ENCODE results near the gene SKI.

SKI gene

DNA sequence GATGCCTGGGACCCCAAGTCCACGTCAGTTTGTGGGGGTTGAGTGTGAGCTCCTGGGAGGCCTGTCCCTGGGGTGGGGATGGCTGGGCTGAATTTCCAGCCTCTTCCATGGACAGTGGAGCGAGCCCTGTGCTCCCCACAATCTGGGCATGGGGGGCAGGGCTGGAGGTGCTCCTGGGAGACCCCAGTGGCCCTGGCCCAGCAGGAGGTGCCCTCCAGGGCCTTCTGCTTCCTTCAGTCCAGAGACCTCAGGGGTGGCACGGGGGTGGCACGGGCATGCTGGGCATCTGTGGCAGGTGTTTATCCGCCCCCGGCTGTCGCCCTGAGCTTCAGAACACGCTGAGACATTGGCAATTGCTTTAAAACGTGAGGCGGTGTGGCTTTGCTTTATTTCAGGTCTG, 122.4 kb downstream of the SKI start:
- TF ChIP-seq, protein P1, sequence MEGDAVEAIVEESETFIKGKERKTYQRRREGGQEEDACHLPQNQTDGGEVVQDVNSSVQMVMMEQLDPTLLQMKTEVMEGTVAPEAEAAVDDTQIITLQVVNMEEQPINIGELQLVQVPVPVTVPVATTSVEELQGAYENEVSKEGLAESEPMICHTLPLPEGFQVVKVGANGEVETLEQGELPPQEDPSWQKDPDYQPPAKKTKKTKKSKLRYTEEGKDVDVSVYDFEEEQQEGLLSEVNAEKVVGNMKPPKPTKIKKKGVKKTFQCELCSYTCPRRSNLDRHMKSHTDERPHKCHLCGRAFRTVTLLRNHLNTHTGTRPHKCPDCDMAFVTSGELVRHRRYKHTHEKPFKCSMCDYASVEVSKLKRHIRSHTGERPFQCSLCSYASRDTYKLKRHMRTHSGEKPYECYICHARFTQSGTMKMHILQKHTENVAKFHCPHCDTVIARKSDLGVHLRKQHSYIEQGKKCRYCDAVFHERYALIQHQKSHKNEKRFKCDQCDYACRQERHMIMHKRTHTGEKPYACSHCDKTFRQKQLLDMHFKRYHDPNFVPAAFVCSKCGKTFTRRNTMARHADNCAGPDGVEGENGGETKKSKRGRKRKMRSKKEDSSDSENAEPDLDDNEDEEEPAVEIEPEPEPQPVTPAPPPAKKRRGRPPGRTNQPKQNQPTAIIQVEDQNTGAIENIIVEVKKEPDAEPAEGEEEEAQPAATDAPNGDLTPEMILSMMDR (conservative IDR thresholded peaks at IDR 0.05; ENCODE audit: low read length) = no peak
- H3K4me3 ChIP-seq (ENCODE audit: low read length) = no peak overlapping the region
- DNase-seq (ENCODE audit: low read depth) = no peak

DNA sequence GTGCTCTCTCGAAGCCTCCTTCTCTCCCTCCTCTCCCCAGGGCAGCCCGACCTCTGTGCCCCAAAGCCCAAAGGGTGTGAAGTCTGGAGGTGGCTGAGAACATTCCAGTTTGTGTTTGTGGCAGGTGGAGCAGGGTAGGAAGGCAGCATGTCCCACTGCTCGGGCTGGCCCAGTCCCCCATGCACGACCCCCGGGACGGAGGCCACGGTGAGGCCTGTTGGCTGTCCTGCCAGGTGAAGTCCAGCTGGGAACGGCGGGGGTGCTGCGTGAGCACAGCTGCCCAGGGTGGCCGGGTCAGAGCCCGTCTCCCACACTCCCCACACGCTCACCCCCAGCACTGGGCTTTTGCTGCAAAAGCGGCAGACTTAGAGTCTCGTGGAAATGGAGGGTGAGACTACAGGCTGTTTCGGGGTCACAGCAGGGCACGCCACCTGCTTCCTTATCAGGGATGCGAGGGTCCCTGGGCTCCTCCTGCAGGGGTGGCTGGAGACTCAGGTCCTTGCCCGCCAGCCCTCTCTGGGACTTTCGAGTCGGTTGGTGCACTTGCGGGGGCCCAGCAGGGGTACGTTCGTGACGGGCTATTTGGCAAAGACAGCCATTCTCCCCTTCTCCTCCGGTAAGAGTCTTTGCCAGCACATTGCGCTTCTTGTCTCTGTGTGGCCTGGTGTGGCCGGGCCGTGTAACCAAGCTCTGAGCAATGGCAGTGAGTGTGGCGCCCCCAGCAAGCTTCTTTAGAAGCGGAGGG, 123.0 kb downstream of the SKI start:
- TF ChIP-seq, protein P1 (conservative IDR thresholded peaks at IDR 0.05; ENCODE audit: low read length) = no peak

DNA sequence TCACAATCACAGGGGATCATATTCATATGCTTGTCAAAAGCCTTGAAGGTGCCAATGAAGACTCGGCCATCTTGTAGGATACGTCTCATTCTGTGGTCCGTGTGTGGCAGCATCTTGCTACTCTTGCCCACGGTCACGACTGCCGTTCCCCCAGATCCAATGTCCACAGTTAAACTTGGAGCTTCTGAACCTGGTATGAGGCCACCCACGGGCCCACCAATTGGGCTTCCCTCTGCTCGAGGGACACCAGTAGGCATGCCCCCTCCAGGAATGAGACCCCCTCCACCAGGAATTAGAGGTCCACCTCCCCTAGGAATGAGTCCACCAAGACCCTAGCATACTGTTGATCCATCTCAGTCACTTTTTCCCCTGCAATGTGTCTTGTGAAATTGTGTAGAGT, 123.6 kb downstream of the SKI start:
- TF ChIP-seq, protein P1 (conservative IDR thresholded peaks at IDR 0.05; ENCODE audit: low read length) = no peak
- no peak for DNase-seq (ENCODE audit: low read depth)
- H3K4me3 ChIP-seq (ENCODE audit: low read length) = no peak overlapping the region

More for the DNA sequence above, 123.0 kb downstream of the SKI start:
- no peak overlapping the region for H3K4me3 ChIP-seq (ENCODE audit: low read length)
- DNase-seq (ENCODE audit: low read depth) = no peak

GRCh38 chr1:2352341-2352896, 124.3 kb downstream of the SKI start:
- DNase-seq (ENCODE audit: low read depth) = no peak
- TF ChIP-seq, protein P1 (conservative IDR thresholded peaks at IDR 0.05; ENCODE audit: low read length) = no peak
- H3K4me3 ChIP-seq (ENCODE audit: low read length) = no peak overlapping the region

- H3K4me3 ChIP-seq (ENCODE audit: low read length) = no peak overlapping the region
- TF ChIP-seq, protein P1 (conservative IDR thresholded peaks at IDR 0.05; ENCODE audit: low read length) = no peak
- no peak for DNase-seq (ENCODE audit: low read depth)
Measured at GRCh38 chr1:2352897-2353550, 124.9 kb downstream of the SKI start.

DNA sequence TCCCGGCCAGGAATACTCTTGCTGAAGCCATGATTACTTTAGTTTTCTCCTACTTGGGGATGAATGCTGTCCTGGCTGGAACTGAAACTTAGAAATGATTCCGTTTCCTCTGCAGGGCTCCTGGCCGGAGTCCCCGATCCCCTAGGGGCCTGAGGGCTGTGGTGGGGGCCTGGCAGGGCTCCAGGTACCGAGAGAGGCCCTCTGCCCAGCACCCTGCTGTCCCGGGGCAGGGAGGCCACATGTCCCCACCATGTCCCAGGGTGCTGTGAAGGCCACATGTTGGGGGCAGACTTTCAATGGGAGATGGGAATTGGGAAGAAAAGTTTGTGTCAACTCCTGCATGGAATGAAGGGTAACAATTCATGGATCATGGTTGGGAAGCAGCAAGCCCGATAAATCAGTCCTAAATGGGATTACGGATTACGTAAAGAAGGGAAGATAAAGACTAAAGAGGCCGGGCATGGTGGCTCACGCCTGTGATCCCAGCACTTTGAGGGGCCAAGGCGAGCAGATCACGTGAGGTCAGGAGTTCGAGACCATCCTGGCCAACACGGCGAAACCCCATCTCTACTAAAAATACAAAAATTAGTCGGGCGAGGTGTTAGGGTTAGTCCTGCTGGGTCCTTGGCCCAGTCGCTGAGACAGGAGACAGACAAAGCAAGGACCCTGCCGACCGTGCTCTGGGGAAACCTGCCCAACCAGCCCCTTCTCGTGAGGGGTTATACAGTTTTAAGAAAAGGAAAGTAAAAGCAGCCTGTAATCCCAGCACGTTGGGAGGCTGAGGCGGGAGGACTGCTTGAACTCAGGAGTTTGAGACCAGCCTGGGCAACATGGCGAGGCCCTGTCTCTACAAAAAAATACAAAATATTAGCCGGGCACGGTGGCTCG, 125.7 kb downstream of the SKI start:
- TF ChIP-seq, protein P1 (conservative IDR thresholded peaks at IDR 0.05; ENCODE audit: low read length) = no peak
- no peak for DNase-seq (ENCODE audit: low read depth)
- H3K4me3 ChIP-seq (ENCODE audit: low read length) = no peak overlapping the region

Data from AG10803 (cell line).